Measurements from ENCODE around the gene UBAP2. TPM values are rescaled to one million over a fixed set of nuclear protein-coding genes. Genes with fewer than 3 reads are reported as not detected.
"Not testable (repeated sequence)": the region's sequence is repeated elsewhere in the genome, so short reads cannot be mapped to it uniquely, and the experiment has no call there.

UBAP2 gene
- total RNA-seq, 3 donors from 2014 or later = 33.9 to 39.1 (median 35.9) TPM

GRCh38 chr9:33992632-33993031 is 56.1 kb downstream of the UBAP2 start:
- H3K4me3 ChIP-seq = no peak overlapping the region
- H3K4me1 ChIP-seq (ENCODE audit: low read depth) = no peaks in the 10 kb centered on the region
- H3K36me3 ChIP-seq (ENCODE audit: low read depth) = no peaks in the 10 kb centered on the region
- intact Hi-C loops (cut with DNase I, micrococcal nuclease) = no loop called here
- no peak for TF ChIP-seq CTCF (IDR thresholded peaks at IDR 0.05)
- no peak for ATAC-seq
- DNase-seq = no peak
- no peaks in the 10 kb centered on the region for H3K9me3 ChIP-seq

GRCh38 chr9:33988219-33988890 is 60.3 kb downstream of the UBAP2 start:
- DNase-seq (no peak), ATAC-seq (no peak)
- intact Hi-C loops (cut with DNase I, micrococcal nuclease) = no loop called here
- Histone ChIP-seq H3K4me3 (no peak overlapping the region), H3K36me3 (ENCODE audit: low read depth) (peaks cover 8% of the 10 kb centered on the region), H3K9me3 (no peaks in the 10 kb centered on the region), H3K4me1 (ENCODE audit: low read depth) (no peaks in the 10 kb centered on the region)
- no peak for TF ChIP-seq CTCF (IDR thresholded peaks at IDR 0.05)

GRCh38 chr9:33976414-33976813 is 72.3 kb downstream of the UBAP2 start:
- ATAC-seq = no peak
- H3K36me3 ChIP-seq (ENCODE audit: low read depth) = no peaks in the 10 kb centered on the region
- no peaks in the 10 kb centered on the region for H3K9me3 ChIP-seq
- TF ChIP-seq CTCF (IDR thresholded peaks at IDR 0.05) = no peak
- no peaks in the 10 kb centered on the region for H3K4me1 ChIP-seq (ENCODE audit: low read depth)
- intact Hi-C loops (cut with DNase I, micrococcal nuclease) = no loop called here
- no peak overlapping the region for H3K4me3 ChIP-seq
- no peak for DNase-seq

- Histone ChIP-seq H3K4me1 (ENCODE audit: low read depth) (no peaks in the 10 kb centered on the region), H3K9me3 (no peaks in the 10 kb centered on the region), H3K36me3 (ENCODE audit: low read depth) (no peaks in the 10 kb centered on the region), H3K4me3 (no peak overlapping the region)
- intact Hi-C loops (cut with DNase I, micrococcal nuclease) = no loop called here
- no peak for ATAC-seq
- no peak for DNase-seq
- TF ChIP-seq CTCF (IDR thresholded peaks at IDR 0.05) = no peak
These were observed 76.0 kb downstream of the UBAP2 start for GRCh38 chr9:33972698-33973097.

GRCh38 chr9:33964086-33964768 is 84.5 kb downstream of the UBAP2 start:
- ATAC-seq = no peak
- Histone ChIP-seq H3K4me3 (no peak overlapping the region), H3K9me3 (no peaks in the 10 kb centered on the region), H3K4me1 (ENCODE audit: low read depth) (no peaks in the 10 kb centered on the region), H3K36me3 (ENCODE audit: low read depth) (no peaks in the 10 kb centered on the region)
- DNase-seq = no peak
- TF ChIP-seq CTCF (IDR thresholded peaks at IDR 0.05) = no peak
- intact Hi-C loops (cut with DNase I, micrococcal nuclease) = no loop called here

- H3K9me3 ChIP-seq; DNase-seq; intact Hi-C loops (cut with DNase I, micrococcal nuclease); ATAC-seq; H3K4me3 ChIP-seq; H3K36me3 ChIP-seq (ENCODE audit: low read depth); H3K4me1 ChIP-seq (ENCODE audit: low read depth): not testable (repeated sequence)
These were observed 86.2 kb downstream of the UBAP2 start for GRCh38 chr9:33962468-33962867.

All from mucosa of descending colon (tissue), 3 donors.